ENCODE data around the gene TTC13.
"Not testable (repeated sequence)": the region's sequence is repeated elsewhere in the genome, so short reads cannot be mapped to it uniquely, and the experiment has no call there.

TTC13 gene

GRCh38 chr1:230986976-230987375 lies 8.3 kb upstream of the TTC13 start:
- no peak for DNase-seq (ENCODE audit: low read depth)

- DNase-seq (ENCODE audit: low read depth): no peak
These were observed 7.0 kb upstream of the TTC13 start for GRCh38 chr1:230985711-230986110.

GRCh38 chr1:230984622-230985515 lies 6.2 kb upstream of the TTC13 start:
- not testable (repeated sequence) for DNase-seq (ENCODE audit: low read depth)

- DNase-seq (ENCODE audit: low read depth): no peak
These were observed 5.2 kb upstream of the TTC13 start for GRCh38 chr1:230983811-230984210.

GRCh38 chr1:230982696-230983095 lies 4.0 kb upstream of the TTC13 start:
- DNase-seq (ENCODE audit: low read depth): no peak

GRCh38 chr1:230979952-230980351 lies 1.3 kb upstream of the TTC13 start:
- no peak for DNase-seq (ENCODE audit: low read depth)

- no peak for DNase-seq (ENCODE audit: low read depth)
These were observed 692 bp upstream of the TTC13 start for GRCh38 chr1:230979389-230979716.

- no peak for DNase-seq (ENCODE audit: low read depth)
These were observed 735 bp downstream of the TTC13 start for GRCh38 chr1:230977761-230978490.

GRCh38 chr1:230976825-230977747 lies 1.6 kb downstream of the TTC13 start:
- DNase-seq (ENCODE audit: low read depth): no peak

- no peak for DNase-seq (ENCODE audit: low read depth)
These were observed 2.3 kb downstream of the TTC13 start for GRCh38 chr1:230976360-230976759.

GRCh38 chr1:230975636-230976035 lies 3.0 kb downstream of the TTC13 start:
- no peak for DNase-seq (ENCODE audit: low read depth)

GRCh38 chr1:230972855-230973271 lies 5.8 kb downstream of the TTC13 start:
- no peak for DNase-seq (ENCODE audit: low read depth)

- DNase-seq (ENCODE audit: low read depth): no peak
These were observed 6.9 kb downstream of the TTC13 start for GRCh38 chr1:230971771-230972170.

GRCh38 chr1:230970432-230970831 lies 8.2 kb downstream of the TTC13 start:
- no peak for DNase-seq (ENCODE audit: low read depth)

- DNase-seq (ENCODE audit: low read depth): no peak
These were observed 12.2 kb downstream of the TTC13 start for GRCh38 chr1:230966358-230966873.

GRCh38 chr1:230965535-230965934 lies 13.1 kb downstream of the TTC13 start:
- no peak for DNase-seq (ENCODE audit: low read depth)

- no peak for DNase-seq (ENCODE audit: low read depth)
These were observed 13.8 kb downstream of the TTC13 start for GRCh38 chr1:230964896-230965295.

GRCh38 chr1:230958370-230958769 lies 20.3 kb downstream of the TTC13 start:
- no peak for DNase-seq (ENCODE audit: low read depth)

GRCh38 chr1:230957580-230957989 lies 21.1 kb downstream of the TTC13 start:
- DNase-seq (ENCODE audit: low read depth): no peak

- DNase-seq (ENCODE audit: low read depth): no peak
These were observed 28.3 kb downstream of the TTC13 start for GRCh38 chr1:230950404-230950803.

- no peak for DNase-seq (ENCODE audit: low read depth)
These were observed 29.8 kb downstream of the TTC13 start for GRCh38 chr1:230948903-230949302.

GRCh38 chr1:230948301-230948700 lies 30.4 kb downstream of the TTC13 start:
- DNase-seq (ENCODE audit: low read depth): no peak

Data from HS-27A (cell line).